Inferior parietal cortex (tissue), 1 donor: ENCODE results near the gene STAM.
"Not testable (repeated sequence)": the region's sequence is repeated elsewhere in the genome, so short reads cannot be mapped to it uniquely, and the experiment has no call there.

ENCODE experiments used
- DNase-seq: peaks from one replicate; pipeline ENCODE4 v3.0.0-alpha.2; 2016; ENCODE audit errors: extremely low spot score

Gene STAM

GRCh38 chr10:17675638-17676037 is 31.7 kb downstream of the STAM start:
- DNase-seq, result no peak

- DNase-seq, result no peak
These were observed 33.0 kb downstream of the STAM start for GRCh38 chr10:17676919-17677318.

- DNase-seq, result no peak
These were observed 38.4 kb downstream of the STAM start for GRCh38 chr10:17682236-17682946.

- no peak for DNase-seq
These were observed 39.6 kb downstream of the STAM start for GRCh38 chr10:17683541-17683940.

- DNase-seq, result no peak
These were observed 40.6 kb downstream of the STAM start for GRCh38 chr10:17684537-17684936.

GRCh38 chr10:17685233-17685840 is 41.4 kb downstream of the STAM start:
- DNase-seq, result no peak

GRCh38 chr10:17687117-17687831 is 43.3 kb downstream of the STAM start:
- no peak for DNase-seq

GRCh38 chr10:17689137-17689536 is 45.2 kb downstream of the STAM start:
- DNase-seq, result no peak

- no peak for DNase-seq
These were observed 49.1 kb downstream of the STAM start for GRCh38 chr10:17693009-17693408.

GRCh38 chr10:17698696-17699095 is 54.7 kb downstream of the STAM start:
- DNase-seq, result no peak

GRCh38 chr10:17701301-17701700 is 57.4 kb downstream of the STAM start:
- no peak for DNase-seq

- DNase-seq, result no peak
These were observed 59.8 kb downstream of the STAM start for GRCh38 chr10:17703706-17704105.

- no peak for DNase-seq
These were observed 64.9 kb downstream of the STAM start for GRCh38 chr10:17708821-17709220.

- DNase-seq, result no peak
These were observed 65.5 kb downstream of the STAM start for GRCh38 chr10:17709492-17709891.

- no peak for DNase-seq
These were observed 66.2 kb downstream of the STAM start for GRCh38 chr10:17710181-17710580.

- no peak for DNase-seq
These were observed 68.1 kb downstream of the STAM start for GRCh38 chr10:17712053-17712452.

- DNase-seq, result no peak
These were observed 68.9 kb downstream of the STAM start for GRCh38 chr10:17712717-17713471.

GRCh38 chr10:17713758-17714157 is 69.8 kb downstream of the STAM start:
- DNase-seq, result no peak

- no peak for DNase-seq
These were observed 72.2 kb downstream of the STAM start for GRCh38 chr10:17716161-17716560.

GRCh38 chr10:17722317-17723014 is 78.5 kb downstream of the STAM start:
- not testable (repeated sequence) for DNase-seq

- no peak for DNase-seq
These were observed 81.8 kb downstream of the STAM start for GRCh38 chr10:17725703-17726102.

- no peak for DNase-seq
These were observed 85.7 kb downstream of the STAM start for GRCh38 chr10:17729630-17730029.
